SK-N-MC (cell line): ENCODE measurements around the gene NDUFAF5.

Experiments
- EZH2 ChIP-seq: fragments of 200-600 bp; sonication (generic); IDR thresholded peaks from one replicate; pipeline ENCODE4 v1.6.1; 2017; ENCODE audit warnings: antibody characterized with exemption
- FOXP2 ChIP-seq: optimal IDR thresholded peaks from 2 replicates; pipeline ENCODE3; 2011; ENCODE audit warnings: mild to moderate bottlenecking, moderate library complexity; ENCODE audit not compliant: insufficient read depth; ENCODE audit errors: extremely low read length, control extremely low read depth
- POLR2AphosphoS5 ChIP-seq: IDR thresholded peaks from 2 replicates; pipeline ENCODE4 v1.6.1; 2012; ENCODE audit warnings: mild to moderate bottlenecking, low read depth, low read length, borderline replicate concordance

DNA sequence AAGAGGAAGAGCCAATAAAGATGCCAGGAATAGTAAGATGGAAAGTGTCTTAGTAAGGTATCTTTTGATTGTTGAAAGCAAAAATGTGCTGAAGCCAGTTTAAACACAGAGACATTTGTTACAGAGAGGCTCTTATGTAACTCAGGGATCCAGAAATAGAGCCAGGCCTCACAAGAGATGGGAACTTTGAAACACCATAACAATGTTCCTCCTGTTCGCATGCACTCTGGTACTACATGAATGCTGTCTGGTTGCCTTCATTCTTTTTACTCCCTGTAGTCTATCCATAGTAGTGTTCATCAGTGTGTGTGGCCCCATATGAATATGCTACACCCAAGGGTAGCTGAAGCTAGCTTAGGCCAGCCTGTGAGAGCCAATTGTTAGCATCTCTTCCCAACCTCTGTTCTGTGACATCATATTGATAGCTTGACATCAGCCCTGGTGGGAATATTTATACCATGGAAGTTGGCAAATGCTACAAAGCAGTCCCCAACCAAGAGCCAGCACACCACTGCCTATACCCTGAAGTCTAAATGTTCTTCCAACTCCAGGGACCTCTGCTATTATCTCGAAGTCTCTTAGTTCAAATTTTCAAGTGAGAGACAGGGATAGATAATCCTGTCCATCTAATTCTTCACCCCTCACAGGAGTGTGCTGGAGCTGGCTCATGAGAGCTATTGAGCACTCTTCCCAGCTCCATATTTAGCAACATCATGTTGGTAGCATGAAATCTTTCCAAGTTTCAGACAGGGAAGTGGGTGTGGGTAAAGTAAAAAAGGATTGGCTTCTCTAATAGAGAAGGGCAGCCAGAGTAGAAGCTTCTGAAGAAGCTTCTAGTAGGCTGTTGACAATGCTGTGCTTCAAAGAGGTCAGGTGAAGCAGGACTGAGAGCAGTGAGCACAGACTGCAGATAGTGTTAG lies 7.0 kb downstream of the NDUFAF5 start:
- TF ChIP-seq EZH2 = no peak
- TF ChIP-seq POLR2AphosphoS5 = no peak
- no peak for TF ChIP-seq FOXP2
